Right lobe of liver (tissue), 6 donors: ENCODE data around the gene PARP1. TPM values are rescaled to one million over a fixed set of nuclear protein-coding genes. Genes with fewer than 3 reads are reported as not detected.

Source experiments
- ATAC-seq, 4 donors: fragments of 200-7000 bp; cut with Tn5 transposase; one replicate each; pipeline ENCODE4 v1.9.1; 2020; ENCODE audit warnings: mild to moderate bottlenecking in 4 of 4, moderate library complexity in 4 of 4
- DNase-seq, 3 donors: peaks; one replicate each; pipeline ENCODE4 v3.0.0-alpha.2; 2020
- H3K27ac ChIP-seq, 3 donors: fragments of 200-600 bp; one replicate each; pipeline ENCODE4 v1.8.0; 2022
- H3K27me3 ChIP-seq, 2 donors: fragments of 200-600 bp; one replicate each; pipeline ENCODE4 v1.8.0; 2022
- H3K36me3 ChIP-seq, 4 donors: fragments of 200-600 bp; sonication (generic) in 1 of 4; one replicate each; pipeline versions ENCODE4 v1.5.1 to v1.8.0; 2017 to 2022; ENCODE audit warnings: control low read depth in 1 of 4
- H3K4me1 ChIP-seq, 4 donors: fragments of 200-600 bp; sonication (generic) in 1 of 4; one replicate each; pipeline versions ENCODE4 v1.5.1 to v1.8.0; 2017 to 2022; ENCODE audit warnings: control low read depth in 1 of 4
- H3K4me3 ChIP-seq, 3 donors: fragments of 200-600 bp; one replicate each; pipeline ENCODE4 v1.8.0; 2022
- H3K9me3 ChIP-seq, 4 donors: fragments of 200-600 bp; sonication (generic) in 1 of 4; one replicate each; pipeline versions ENCODE4 v1.5.1 to v1.8.0; 2017 to 2022; ENCODE audit warnings: control low read depth in 1 of 4
- CTCF ChIP-seq, 4 donors: fragments of 200-600 bp in 3 of 4; fragments of 450-650 bp in 1 of 4; IDR thresholded peaks; one replicate each; pipeline versions ENCODE4 v1.5.1 to v1.8.0; 2016 to 2022; ENCODE audit warnings: antibody characterized with exemption in 4 of 4, mild to moderate bottlenecking in 2 of 4
- POLR2A ChIP-seq: fragments of 450-650 bp; IDR thresholded peaks from one replicate; pipeline ENCODE4 v1.6.1; 2017; ENCODE audit warnings: antibody characterized with exemption, mild to moderate bottlenecking
- WGBS: methylation state at CpG from one replicate; pipeline ENCODE4 v1.1.6; 2018; ENCODE audit warnings: low coverage, low lambda C conversion rate; ENCODE audit not compliant: insufficient coverage; ENCODE audit errors: missing lambda C conversion rate; 5-methylcytosine and 5-hydroxymethylcytosine counted together
- intact Hi-C, 2 donors: fragments of 100-400 bp; cut with DNase I; formaldehyde crosslinking; loops; one replicate each; pipeline versions ENCODE4 v1.11.2 to v1.14.1; 2022
- total RNA-seq, 6 experiments: library from RNA; depleted of rRNA in 2 of 6; stranded (reverse); fragments of >200 nt in 2 of 6; fragmentation: NEBNext Ultra II Directional in 3 of 6; extraction: Animal tissue kit (Norgen Biotek cat#: 25700) in 3 of 6; gene quantifications; one replicate each; pipeline versions ENCODE4 v1.1.0 to v1.2.4, GENCODE V29; 2016 to 2023
- donor health status: DM: no; HTN: yes; CAD: no.
- donor health status: DM: no; HTN: no; CAD: no.
- donor health status: DM: no; HTN: no; CAD: no.
- donor health status: DM: no; HTN: yes; CAD: no.
- donor health status: DM: no; HTN: yes; CAD: no.

PARP1 gene
- total RNA-seq, 6 experiments from 2014 or later: 38.2 to 74.3 (median 60.1) TPM

GRCh38 chr1:226407199-226407496 lies 745 bp downstream of the PARP1 start:
- intact Hi-C loops: no loop called here
- 0% methylated on average over 4 of the region's 4 CpGs for WGBS
- Histone ChIP-seq H3K27me3 (no peaks in the 10 kb centered on the region), H3K4me1 (peaks cover 0 to 32% (median 11%) of the 10 kb centered on the region in 4 donors), H3K36me3 (peaks cover 0 to 1% (median 0%) of the 10 kb centered on the region in 4 donors), H3K27ac (peak overlapping the region; percentile 58 to 66 (median 58)), H3K9me3 (no peaks in the 10 kb centered on the region), H3K4me3 (peak overlapping the region; percentile 75 to 94 (median 88))
- no peak for TF ChIP-seq POLR2A
- TF ChIP-seq CTCF (IDR thresholded peaks at IDR 0.05): no peak
- ATAC-seq (no peak), DNase-seq (no peak)

- ATAC-seq (peak in 2 of 4 donors; percentile 13 to 49), DNase-seq (no peak)
- Histone ChIP-seq H3K27me3 (no peaks in the 10 kb centered on the region), H3K4me1 (peaks cover 0 to 32% (median 11%) of the 10 kb centered on the region in 4 donors), H3K4me3 (peak overlapping the region; percentile 75 to 94 (median 88)), H3K27ac (peak overlapping the region; percentile 58 to 66 (median 58)), H3K9me3 (no peaks in the 10 kb centered on the region), H3K36me3 (peaks cover 0 to 8% (median 4%) of the 10 kb centered on the region in 4 donors)
- intact Hi-C loops: no loop called here
- 3% methylated on average over 10 of the region's 10 CpGs for WGBS
- TF ChIP-seq CTCF (IDR thresholded peaks at IDR 0.05) (no peak), POLR2A (no peak)
Observed at GRCh38 chr1:226406401-226406881, 1.5 kb downstream of the PARP1 start.

- H3K27me3 ChIP-seq: no peaks in the 10 kb centered on the region
- no peak overlapping the region for H3K27ac ChIP-seq
- peak in 1 of 3 donors; percentile 18 for DNase-seq
- no peak overlapping the region for H3K4me3 ChIP-seq
- 58% methylated on average over 14 of the region's 16 CpGs for WGBS
- intact Hi-C loops: no loop called here
- no peak for ATAC-seq
- H3K9me3 ChIP-seq: no peaks in the 10 kb centered on the region
- peaks cover 0 to 32% (median 11%) of the 10 kb centered on the region in 4 donors for H3K4me1 ChIP-seq
- TF ChIP-seq CTCF (IDR thresholded peaks at IDR 0.05): no peak
- no peak for TF ChIP-seq POLR2A
- peaks cover 0 to 18% (median 8%) of the 10 kb centered on the region in 4 donors for H3K36me3 ChIP-seq
Observed at GRCh38 chr1:226405411-226405988, 2.4 kb downstream of the PARP1 start.

- no peak for DNase-seq
- Histone ChIP-seq H3K4me3 (no peak overlapping the region), H3K9me3 (no peaks in the 10 kb centered on the region), H3K27ac (no peak overlapping the region), H3K4me1 (peaks cover 0 to 32% (median 11%) of the 10 kb centered on the region in 4 donors), H3K27me3 (no peaks in the 10 kb centered on the region), H3K36me3 (peaks cover 0 to 21% (median 10%) of the 10 kb centered on the region in 4 donors)
- ATAC-seq: no peak
- TF ChIP-seq CTCF (IDR thresholded peaks at IDR 0.05) (no peak), POLR2A (no peak)
- WGBS: 90% methylated on average over 2 of the region's 2 CpGs
- intact Hi-C loops: no loop called here
Observed at GRCh38 chr1:226404904-226405222, 3.0 kb downstream of the PARP1 start.
